GM19193 (cell line): Measurements from ENCODE around the gene SZT2.
A peak's percentile ranks its signal among the peaks of the same experiment; 100 is the strongest.

Experiments used
- POLR2A ChIP-seq: IDR thresholded peaks from 4 replicates; pipeline ENCODE4 v1.6.1; 2011; ENCODE audit not compliant: insufficient read depth, insufficient read length; ENCODE audit errors: extremely low read depth

The SZT2 gene

GRCh38 chr1:43389326-43390313, at the start of gene SZT2, which contains the start of gene MED8:
Gene SZT2 (plus strand): TSS chr1:43389899. CDS start chr1:43389969, 70 bp downstream.
Gene MED8 (minus strand): TSS chr1:43389800. CDS start chr1:43389764, 36 bp downstream.
- peak; percentile 90 for TF ChIP-seq POLR2A

GRCh38 chr1:43340559-43340958, 49.1 kb upstream of the SZT2 start:
- TF ChIP-seq POLR2A: no peak

- TF ChIP-seq POLR2A: no peak
Measured at GRCh38 chr1:43344267-43344850, 45.3 kb upstream of the SZT2 start.

- no peak for TF ChIP-seq POLR2A
Measured at GRCh38 chr1:43345120-43345519, 44.6 kb upstream of the SZT2 start.

- no peak for TF ChIP-seq POLR2A
Measured at GRCh38 chr1:43346636-43347035, 43.1 kb upstream of the SZT2 start.

GRCh38 chr1:43348343-43348808, 41.3 kb upstream of the SZT2 start:
- no peak for TF ChIP-seq POLR2A

GRCh38 chr1:43348809-43349593, 40.7 kb upstream of the SZT2 start:
- peak; percentile 57 for TF ChIP-seq POLR2A

GRCh38 chr1:43349594-43350306, 39.9 kb upstream of the SZT2 start:
- TF ChIP-seq POLR2A: no peak

GRCh38 chr1:43350976-43351375, 38.7 kb upstream of the SZT2 start:
- TF ChIP-seq POLR2A: no peak

- TF ChIP-seq POLR2A: no peak
Measured at GRCh38 chr1:43351421-43352350, 38.0 kb upstream of the SZT2 start.

- no peak for TF ChIP-seq POLR2A
Measured at GRCh38 chr1:43352351-43352705, 37.4 kb upstream of the SZT2 start.

- TF ChIP-seq POLR2A: no peak
Measured at GRCh38 chr1:43352881-43353280, 36.8 kb upstream of the SZT2 start.

GRCh38 chr1:43354471-43354870, 35.2 kb upstream of the SZT2 start:
- no peak for TF ChIP-seq POLR2A
